ENCODE measurements around the gene BABAM2.

GRCh38 chr2:27849558-27850205, 40.8 kb upstream of the BABAM2 start:
- TF ChIP-seq CTCF (IDR thresholded peaks at IDR 0.05; ENCODE audit: insufficient read depth, low read length, poor library complexity, severe bottlenecking), result no peak
- TF ChIP-seq EZH2phosphoT487 (conservative IDR thresholded peaks at IDR 0.05; ENCODE audit: low read length), result no peak

Data from SU-DHL-6 (cell line).